Motor neuron (in vitro differentiated cells): ENCODE measurements around the gene EIF4G3. TPM values are rescaled to one million over a fixed set of nuclear protein-coding genes. Genes with fewer than 3 reads are reported as not detected.
A peak's percentile ranks its signal among the peaks of the same experiment; 100 is the strongest.
"Not testable (repeated sequence)": the region's sequence is repeated elsewhere in the genome, so short reads cannot be mapped to it uniquely, and the experiment has no call there.

ENCODE experiments used
- ATAC-seq, 8 experiments: fragments of 200-7000 bp; cut with Tn5 transposase; replicated peaks in 6 of 8; 2 replicates each; pipeline ENCODE4 v1.8.0; 2021; ENCODE audit warnings: mild to moderate bottlenecking in 8 of 8, moderate library complexity in 8 of 8
- H3K27ac ChIP-seq, 2 donors: fragments of 250-450 bp; sonication (Bioruptor Pico); 2 replicates each; pipeline ENCODE4 v1.9.0; 2021; ENCODE audit warnings: antibody characterized with exemption in 2 of 2, mild to moderate bottlenecking in 2 of 2, moderate library complexity in 1 of 2
- H3K4me1 ChIP-seq, 2 donors: fragments of 250-450 bp; sonication (Bioruptor Pico); replicated peaks in 1 of 2; 2 replicates each; pipeline ENCODE4 v1.6.1; 2021; ENCODE audit warnings: antibody characterized with exemption in 2 of 2, mild to moderate bottlenecking in 2 of 2, moderate library complexity in 1 of 2
- H3K4me3 ChIP-seq, 5 donors: fragments of 250-450 bp; sonication (Bioruptor Pico); 2 replicates each; pipeline ENCODE4 v1.9.0; 2021; ENCODE audit warnings: antibody characterized with exemption in 5 of 5, mild to moderate bottlenecking in 5 of 5, moderate library complexity in 4 of 5
- WGBS, 10 experiments: fragments of 450-650 bp; shearing (Covaris generic); methylation state at CpG; one replicate each; pipeline ENCODE4 v1.0.0; 2022; 5-methylcytosine and 5-hydroxymethylcytosine counted together
- in situ Hi-C, 9 experiments: fragments of 400-800 bp; cut with MboI; loops; one replicate each; pipeline ENCODE4 v1.15.0; 2021; ENCODE audit warnings: low sequenced_read_pairs in 9 of 9, low pct_unique_long_range_greater_than_20kb in 2 of 9; ENCODE audit not compliant: unreplicated experiment in 9 of 9
- total RNA-seq, 8 experiments: library from RNA; unstranded; fragments of 300-600 nt; gene quantifications; 2 replicates each; pipeline versions ENCODE4 v1.2.3 to v1.2.4, GENCODE V29; 2022

EIF4G3 gene
- total RNA-seq, 8 experiments from 2014 or later: 57.4 to 114 (median 72.9) TPM

- no peak for ATAC-seq
- 86 to 100% (median 97%) methylated on average over 1 to 2 of the region's 2 CpGs; no CpG with 5 or more reads in 1 of the 10 experiments for WGBS, 10 experiments
Observed at GRCh38 chr1:20936621-20937020, 240.1 kb downstream of the EIF4G3 start.

GRCh38 chr1:20936216-20936615 lies 240.5 kb downstream of the EIF4G3 start:
- Histone ChIP-seq H3K27ac (no peak overlapping the region), H3K4me1 (no peaks in the 10 kb centered on the region), H3K4me3 (no peak overlapping the region)
- in situ Hi-C loops: no loop called here
- ATAC-seq: no peak
- 71 to 100% (median 97%) methylated on average over 1 to 2 of the region's 2 CpGs; no CpG with 5 or more reads in 1 of the 10 experiments for WGBS, 10 experiments

More at GRCh38 chr1:20936621-20937020, 240.1 kb downstream of the EIF4G3 start:
- no peak overlapping the region for H3K4me3 ChIP-seq
- no peaks in the 10 kb centered on the region for H3K4me1 ChIP-seq
- in situ Hi-C loops: no loop called here
- no peak overlapping the region for H3K27ac ChIP-seq

GRCh38 chr1:20935717-20936116 lies 241.0 kb downstream of the EIF4G3 start:
- ATAC-seq: no peak
- Histone ChIP-seq H3K27ac (no peak overlapping the region), H3K4me1 (no peaks in the 10 kb centered on the region), H3K4me3 (no peak overlapping the region)
- 89 to 100% (median 100%) methylated on average over 1 of the region's 1 CpG; no CpG with 5 or more reads in 2 of the 10 experiments for WGBS, 10 experiments
- in situ Hi-C loops: no loop called here

GRCh38 chr1:20932437-20932977 lies 244.2 kb downstream of the EIF4G3 start:
- Histone ChIP-seq H3K4me3 (no peak overlapping the region), H3K27ac (no peak overlapping the region), H3K4me1 (no peaks in the 10 kb centered on the region)
- ATAC-seq: no peak
- WGBS, 10 experiments: 80 to 100% (median 94%) methylated on average over 1 to 8 of the region's 8 CpGs
- in situ Hi-C loops: no loop called here

- in situ Hi-C loops: no loop called here
- no peak overlapping the region for H3K4me3 ChIP-seq
- no peaks in the 10 kb centered on the region for H3K4me1 ChIP-seq
- H3K27ac ChIP-seq: no peak overlapping the region
- no peak for ATAC-seq
- 73 to 100% (median 93%) methylated on average over 1 to 2 of the region's 2 CpGs; no CpG with 5 or more reads in 2 of the 10 experiments for WGBS, 10 experiments
Observed at GRCh38 chr1:20931930-20932436, 244.7 kb downstream of the EIF4G3 start.

GRCh38 chr1:20930427-20930826 lies 246.3 kb downstream of the EIF4G3 start:
- in situ Hi-C loops: no loop called here
- Histone ChIP-seq H3K4me3 (no peak overlapping the region), H3K4me1 (no peaks in the 10 kb centered on the region), H3K27ac (no peak overlapping the region)
- no peak for ATAC-seq

GRCh38 chr1:20928146-20928545 lies 248.6 kb downstream of the EIF4G3 start:
- in situ Hi-C loops: no loop called here
- WGBS, 10 experiments: 17 to 100% (median 88%) methylated on average over 1 to 4 of the region's 4 CpGs; no CpG with 5 or more reads in 2 of the 10 experiments
- H3K4me3 ChIP-seq: no peak overlapping the region
- no peak overlapping the region for H3K27ac ChIP-seq
- no peaks in the 10 kb centered on the region for H3K4me1 ChIP-seq
- ATAC-seq: no peak

- ATAC-seq: peak in 1 of 8 experiments; percentile 36
- in situ Hi-C loops: no loop called here
- 80 to 100% (median 95%) methylated on average over 1 to 3 of the region's 3 CpGs for WGBS, 10 experiments
Observed at GRCh38 chr1:20921285-20921684, 255.4 kb downstream of the EIF4G3 start.

GRCh38 chr1:20913242-20913641 lies 263.5 kb downstream of the EIF4G3 start:
- Histone ChIP-seq H3K27ac (no peak overlapping the region), H3K4me1 (no peaks in the 10 kb centered on the region), H3K4me3 (no peak overlapping the region)
- no peak for ATAC-seq
- in situ Hi-C loops: no loop called here
- 89 to 100% (median 96%) methylated on average over 1 to 2 of the region's 2 CpGs; no CpG with 5 or more reads in 1 of the 10 experiments for WGBS, 10 experiments

More at GRCh38 chr1:20921285-20921684, 255.4 kb downstream of the EIF4G3 start:
- no peak overlapping the region for H3K4me3 ChIP-seq
- no peak overlapping the region for H3K27ac ChIP-seq
- H3K4me1 ChIP-seq: no peaks in the 10 kb centered on the region

GRCh38 chr1:20907526-20907925 lies 269.2 kb downstream of the EIF4G3 start:
- H3K4me3 ChIP-seq, ATAC-seq, H3K27ac ChIP-seq, H3K4me1 ChIP-seq, in situ Hi-C loops: not testable (repeated sequence)
- no CpG with 5 or more reads among the region's 2 CpGs for WGBS, 10 experiments

- H3K27ac ChIP-seq: no peak overlapping the region
- in situ Hi-C loops: no loop called here
- no peaks in the 10 kb centered on the region for H3K4me1 ChIP-seq
- ATAC-seq: peak in 1 of 8 experiments; percentile 39
- H3K4me3 ChIP-seq: no peak overlapping the region
- 76 to 100% (median 85%) methylated on average over 1 to 2 of the region's 2 CpGs; no CpG with 5 or more reads in 2 of the 10 experiments for WGBS, 10 experiments
Observed at GRCh38 chr1:20903437-20903836, 273.3 kb downstream of the EIF4G3 start.

GRCh38 chr1:20900056-20900455 lies 276.6 kb downstream of the EIF4G3 start:
- in situ Hi-C loops: no loop called here
- no peak for ATAC-seq
- H3K4me1 ChIP-seq: no peaks in the 10 kb centered on the region
- H3K27ac ChIP-seq: no peak overlapping the region
- no peak overlapping the region for H3K4me3 ChIP-seq

- ATAC-seq: no peak
- in situ Hi-C loops: no loop called here
- Histone ChIP-seq H3K4me1 (no peaks in the 10 kb centered on the region), H3K27ac (no peak overlapping the region), H3K4me3 (no peak overlapping the region)
- WGBS, 10 experiments: 87 to 100% (median 98%) methylated on average over 1 to 5 of the region's 5 CpGs
Observed at GRCh38 chr1:20899154-20899972, 277.3 kb downstream of the EIF4G3 start.
